ENCODE results near the gene ZNF345. TPM values are rescaled to one million over a fixed set of nuclear protein-coding genes. Genes with fewer than 3 reads are reported as not detected.

ZNF345 gene
- total RNA-seq, 3 donors from 2014 or later (not counting 1 experiment from before 2014, with no cell fraction given) = 7.1 to 19.5 (median 10.0) TPM

DNA sequence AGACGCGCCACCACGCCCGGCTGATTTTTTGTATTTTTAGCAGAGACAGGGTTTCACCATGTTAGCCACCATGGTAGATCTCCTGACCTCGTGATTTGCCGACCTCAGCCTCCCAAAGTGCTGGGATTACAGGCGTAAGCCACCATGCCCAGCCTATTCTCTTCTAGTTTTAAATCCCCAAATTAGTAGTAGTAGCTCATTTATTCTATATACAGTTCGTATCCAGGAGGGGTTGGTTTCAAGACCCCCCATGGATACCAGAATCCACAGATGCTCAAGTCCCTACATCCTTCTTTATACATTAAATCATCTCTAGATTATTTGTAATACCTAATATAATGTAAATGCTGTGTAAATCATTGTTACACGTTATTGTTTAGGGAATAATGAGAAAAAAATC lies 67.4 kb downstream of the ZNF345 start:
- Mint-ChIP-seq H3K27ac (peak overlapping the region; percentile 75 to 89), H3K27me3 (ENCODE audit: low read depth in 2 of 2) (no peaks in the 10 kb centered on the region), H3K36me3 (no peaks in the 10 kb centered on the region), H3K9me3 (no peaks in the 10 kb centered on the region), H3K4me1 (peaks cover 35% of the 10 kb centered on the region in 2 donors), H3K4me3 (peak overlapping the region; percentile 51)
- DNase-seq = no peak
- no peak for ATAC-seq
- Histone ChIP-seq H3K9me3 (ENCODE audit: control insufficient read depth, insufficient read depth, low read length) (no peaks in the 10 kb centered on the region), H3K27me3 (ENCODE audit: control insufficient read depth, insufficient read depth, low read length) (no peaks in the 10 kb centered on the region), H3K27ac (ENCODE audit: low read length) (no peak overlapping the region), H3K4me1 (ENCODE audit: control insufficient read depth, insufficient read depth, low read length) (peaks cover 13% of the 10 kb centered on the region), H3K4me3 (ENCODE audit: low read length) (no peak overlapping the region), H3K36me3 (ENCODE audit: control insufficient read depth, insufficient read depth, low read length) (peaks cover 14% of the 10 kb centered on the region)
- TF ChIP-seq, protein P1, sequence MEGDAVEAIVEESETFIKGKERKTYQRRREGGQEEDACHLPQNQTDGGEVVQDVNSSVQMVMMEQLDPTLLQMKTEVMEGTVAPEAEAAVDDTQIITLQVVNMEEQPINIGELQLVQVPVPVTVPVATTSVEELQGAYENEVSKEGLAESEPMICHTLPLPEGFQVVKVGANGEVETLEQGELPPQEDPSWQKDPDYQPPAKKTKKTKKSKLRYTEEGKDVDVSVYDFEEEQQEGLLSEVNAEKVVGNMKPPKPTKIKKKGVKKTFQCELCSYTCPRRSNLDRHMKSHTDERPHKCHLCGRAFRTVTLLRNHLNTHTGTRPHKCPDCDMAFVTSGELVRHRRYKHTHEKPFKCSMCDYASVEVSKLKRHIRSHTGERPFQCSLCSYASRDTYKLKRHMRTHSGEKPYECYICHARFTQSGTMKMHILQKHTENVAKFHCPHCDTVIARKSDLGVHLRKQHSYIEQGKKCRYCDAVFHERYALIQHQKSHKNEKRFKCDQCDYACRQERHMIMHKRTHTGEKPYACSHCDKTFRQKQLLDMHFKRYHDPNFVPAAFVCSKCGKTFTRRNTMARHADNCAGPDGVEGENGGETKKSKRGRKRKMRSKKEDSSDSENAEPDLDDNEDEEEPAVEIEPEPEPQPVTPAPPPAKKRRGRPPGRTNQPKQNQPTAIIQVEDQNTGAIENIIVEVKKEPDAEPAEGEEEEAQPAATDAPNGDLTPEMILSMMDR (IDR thresholded peaks at IDR 0.05) = no peak
- over 99% methylated on average over 9 of the region's 9 CpGs for WGBS (ENCODE audit: insufficient coverage)
- intact Hi-C loops (cut with micrococcal nuclease) = no loop called here

Other genes starting within 250 kb of the ZNF345 start
- gene ZNF382, start 245.6 kb upstream of the ZNF345 start, total RNA-seq = 1 to 10 TPM; 3.2 to 8.1 (median 4.2) TPM
- 10 to 100 TPM; 10.3 to 22.3 (median 14.2) TPM for gene ZNF461, start 184.0 kb upstream of the ZNF345 start, total RNA-seq
- gene ZNF567, start 163.3 kb upstream of the ZNF345 start, total RNA-seq = 10 to 100 TPM in 2 of 3 donors, 1 to 10 TPM in 1; 5.6 to 11.8 (median 10.5) TPM
- 1 to 10 TPM; 1.7 to 4.3 (median 4.2) TPM for gene ZNF850, start 78.1 kb upstream of the ZNF345 start, total RNA-seq
- 1 to 10 TPM; 2.6 to 6.8 (median 5.0) TPM for gene ZNF790, start 12.5 kb upstream of the ZNF345 start, total RNA-seq
- gene ZNF829, start 65.4 kb downstream of the ZNF345 start, total RNA-seq = 1 to 10 TPM; 5.5 to 7.6 (median 5.5) TPM
- 10 to 100 TPM in 2 of 3 donors, 1 to 10 TPM in 1; 9.4 to 15.5 (median 15.3) TPM for gene ZNF568, start 65.5 kb downstream of the ZNF345 start, total RNA-seq
- 10 to 100 TPM in 2 of 3 donors, 1 to 10 TPM in 1; 6.4 to 15.6 (median 10.2) TPM for gene ZNF420, start 227.6 kb downstream of the ZNF345 start, total RNA-seq

Data from natural killer cell (primary cell).